ENCODE data around the gene MAP4K5.

GRCh38 chr14:50395448-50395847 is 136.9 kb downstream of the MAP4K5 start:
- TF ChIP-seq SUZ12 (IDR thresholded peaks at IDR 0.05; ENCODE audit: extremely low read depth, insufficient read depth, insufficient read length) (no peak), ZNF274 (IDR thresholded peaks at IDR 0.05; ENCODE audit: low read depth, low read length) (no peak)
